ENCODE data around the gene ANXA5. TPM values are rescaled to one million over a fixed set of nuclear protein-coding genes. Genes with fewer than 3 reads are reported as not detected.

Gene ANXA5
- total RNA-seq, 1 donor, result 1,166 TPM

- DNase-seq (ENCODE audit: insufficient read length, low spot score, missing footprints), result no peak
- Histone ChIP-seq H2AFZ (ENCODE audit: low read length) (no peak overlapping the region), H3K4me3 (ENCODE audit: insufficient read depth, low read length) (no peak overlapping the region), H3K4me1 (ENCODE audit: insufficient read depth, low read length) (no peaks in the 10 kb centered on the region), H3K36me3 (ENCODE audit: insufficient read depth, low read length) (no peaks in the 10 kb centered on the region), H3K27me3 (ENCODE audit: insufficient read depth, low read length) (peaks cover 2% of the 10 kb centered on the region), H3K79me2 (ENCODE audit: insufficient read depth, low read length) (no peaks in the 10 kb centered on the region), H4K20me1 (ENCODE audit: insufficient read depth, low read length) (no peaks in the 10 kb centered on the region), H3K27ac (ENCODE audit: low read depth, low read length) (no peak overlapping the region), H3K9me3 (ENCODE audit: low read depth, low read length) (no peaks in the 10 kb centered on the region), H3K4me2 (ENCODE audit: insufficient read depth, low read length) (no peak overlapping the region)
- TF ChIP-seq CTCF (IDR thresholded peaks at IDR 0.05; ENCODE audit: extremely low read depth, low read depth, low read length), result no peak
Observed at GRCh38 chr4:121642876-121643585, 53.7 kb downstream of the ANXA5 start.

- DNase-seq (ENCODE audit: insufficient read length, low spot score, missing footprints), result no peak
- H3K9me3 ChIP-seq (ENCODE audit: low read depth, low read length), result no peaks in the 10 kb centered on the region
- H3K4me2 ChIP-seq (ENCODE audit: insufficient read depth, low read length), result no peak overlapping the region
- H2AFZ ChIP-seq (ENCODE audit: low read length), result no peak overlapping the region
- H3K79me2 ChIP-seq (ENCODE audit: insufficient read depth, low read length), result no peaks in the 10 kb centered on the region
- H3K4me1 ChIP-seq (ENCODE audit: insufficient read depth, low read length), result no peaks in the 10 kb centered on the region
- no peak for TF ChIP-seq CTCF (IDR thresholded peaks at IDR 0.05; ENCODE audit: extremely low read depth, low read depth, low read length)
- H3K4me3 ChIP-seq (ENCODE audit: insufficient read depth, low read length), result no peak overlapping the region
- H3K27me3 ChIP-seq (ENCODE audit: insufficient read depth, low read length), result peaks cover 2% of the 10 kb centered on the region
- H3K36me3 ChIP-seq (ENCODE audit: insufficient read depth, low read length), result no peaks in the 10 kb centered on the region
- no peak overlapping the region for H3K27ac ChIP-seq (ENCODE audit: low read depth, low read length)
- no peaks in the 10 kb centered on the region for H4K20me1 ChIP-seq (ENCODE audit: insufficient read depth, low read length)
Observed at GRCh38 chr4:121642292-121642691, 54.5 kb downstream of the ANXA5 start.

GRCh38 chr4:121633653-121634052 lies 63.1 kb downstream of the ANXA5 start:
- Histone ChIP-seq H4K20me1 (ENCODE audit: insufficient read depth, low read length) (no peaks in the 10 kb centered on the region), H3K4me1 (ENCODE audit: insufficient read depth, low read length) (no peaks in the 10 kb centered on the region), H3K27me3 (ENCODE audit: insufficient read depth, low read length) (peaks cover 7% of the 10 kb centered on the region), H2AFZ (ENCODE audit: low read length) (no peak overlapping the region), H3K36me3 (ENCODE audit: insufficient read depth, low read length) (no peaks in the 10 kb centered on the region), H3K4me3 (ENCODE audit: insufficient read depth, low read length) (no peak overlapping the region), H3K27ac (ENCODE audit: low read depth, low read length) (no peak overlapping the region), H3K4me2 (ENCODE audit: insufficient read depth, low read length) (no peak overlapping the region), H3K9me3 (ENCODE audit: low read depth, low read length) (no peaks in the 10 kb centered on the region), H3K79me2 (ENCODE audit: insufficient read depth, low read length) (no peaks in the 10 kb centered on the region)
- TF ChIP-seq CTCF (IDR thresholded peaks at IDR 0.05; ENCODE audit: extremely low read depth, low read depth, low read length), result no peak
- no peak for DNase-seq (ENCODE audit: insufficient read length, low spot score, missing footprints)

GRCh38 chr4:121632636-121633035 lies 64.1 kb downstream of the ANXA5 start:
- Histone ChIP-seq H3K4me2 (ENCODE audit: insufficient read depth, low read length) (no peak overlapping the region), H3K36me3 (ENCODE audit: insufficient read depth, low read length) (no peaks in the 10 kb centered on the region), H3K79me2 (ENCODE audit: insufficient read depth, low read length) (no peaks in the 10 kb centered on the region), H2AFZ (ENCODE audit: low read length) (no peak overlapping the region), H3K4me3 (ENCODE audit: insufficient read depth, low read length) (no peak overlapping the region), H3K9me3 (ENCODE audit: low read depth, low read length) (no peaks in the 10 kb centered on the region), H3K27me3 (ENCODE audit: insufficient read depth, low read length) (peaks cover 7% of the 10 kb centered on the region), H3K4me1 (ENCODE audit: insufficient read depth, low read length) (no peaks in the 10 kb centered on the region), H3K27ac (ENCODE audit: low read depth, low read length) (no peak overlapping the region), H4K20me1 (ENCODE audit: insufficient read depth, low read length) (no peaks in the 10 kb centered on the region)
- TF ChIP-seq CTCF (IDR thresholded peaks at IDR 0.05; ENCODE audit: extremely low read depth, low read depth, low read length), result no peak
- DNase-seq (ENCODE audit: insufficient read length, low spot score, missing footprints), result no peak

Other genes with a start within 250 kb of the ANXA5 start
- 0.72 and 1.8 TPM in 2 replicates for gene SMIM43, start 68.2 kb upstream of the ANXA5 start, total RNA-seq
- 30.8 and 31.2 TPM in 2 replicates for gene EXOSC9, start 104.3 kb upstream of the ANXA5 start, total RNA-seq
- 8.0 and 8.7 TPM in 2 replicates for gene CCNA2, start 126.9 kb upstream of the ANXA5 start, total RNA-seq
- 18.0 and 20.6 TPM in 2 replicates for gene BBS7, start 173.5 kb upstream of the ANXA5 start, total RNA-seq

All from osteoblast (primary cell).